Measurements from ENCODE around the gene MUC20.
"Not testable (repeated sequence)": the region's sequence is repeated elsewhere in the genome, so short reads cannot be mapped to it uniquely, and the experiment has no call there.

Gene MUC20

GRCh38 chr3:195693428-195694216 lies 27.2 kb upstream of the MUC20 start:
- DNase-seq (ENCODE audit: low read depth): no peak

GRCh38 chr3:195694217-195695076 lies 26.3 kb upstream of the MUC20 start:
- not testable (repeated sequence) for DNase-seq (ENCODE audit: low read depth)

GRCh38 chr3:195696632-195697278 lies 24.0 kb upstream of the MUC20 start:
- DNase-seq (ENCODE audit: low read depth): no peak

- DNase-seq (ENCODE audit: low read depth): no peak
Observed at GRCh38 chr3:195697582-195698324, 23.0 kb upstream of the MUC20 start.

- no peak for DNase-seq (ENCODE audit: low read depth)
Observed at GRCh38 chr3:195698325-195698646, 22.5 kb upstream of the MUC20 start.

GRCh38 chr3:195698647-195699387 lies 22.0 kb upstream of the MUC20 start:
- DNase-seq (ENCODE audit: low read depth): no peak

GRCh38 chr3:195699388-195699771 lies 21.4 kb upstream of the MUC20 start:
- DNase-seq (ENCODE audit: low read depth): no peak

- DNase-seq (ENCODE audit: low read depth): no peak
Observed at GRCh38 chr3:195699860-195700259, 20.9 kb upstream of the MUC20 start.

- DNase-seq (ENCODE audit: low read depth): no peak
Observed at GRCh38 chr3:195700319-195700718, 20.5 kb upstream of the MUC20 start.

- no peak for DNase-seq (ENCODE audit: low read depth)
Observed at GRCh38 chr3:195701042-195701915, 19.5 kb upstream of the MUC20 start.

- no peak for DNase-seq (ENCODE audit: low read depth)
Observed at GRCh38 chr3:195703776-195704175, 17.0 kb upstream of the MUC20 start.

- no peak for DNase-seq (ENCODE audit: low read depth)
Observed at GRCh38 chr3:195704433-195704999, 16.3 kb upstream of the MUC20 start.

GRCh38 chr3:195705081-195705991 lies 15.4 kb upstream of the MUC20 start:
- DNase-seq (ENCODE audit: low read depth): no peak

GRCh38 chr3:195708061-195708460 lies 12.7 kb upstream of the MUC20 start:
- no peak for DNase-seq (ENCODE audit: low read depth)

- no peak for DNase-seq (ENCODE audit: low read depth)
Observed at GRCh38 chr3:195708626-195709481, 11.9 kb upstream of the MUC20 start.

- DNase-seq (ENCODE audit: low read depth): no peak
Observed at GRCh38 chr3:195709676-195710085, 11.1 kb upstream of the MUC20 start.

GRCh38 chr3:195710126-195710905 lies 10.5 kb upstream of the MUC20 start:
- not testable (repeated sequence) for DNase-seq (ENCODE audit: low read depth)
